ENCODE measurements around the gene ADGB. TPM values are rescaled to one million over a fixed set of nuclear protein-coding genes. Genes with fewer than 3 reads are reported as not detected.

Gene ADGB
- total and polyA plus RNA-seq, 7 experiments from 2014 or later: not detected

DNA sequence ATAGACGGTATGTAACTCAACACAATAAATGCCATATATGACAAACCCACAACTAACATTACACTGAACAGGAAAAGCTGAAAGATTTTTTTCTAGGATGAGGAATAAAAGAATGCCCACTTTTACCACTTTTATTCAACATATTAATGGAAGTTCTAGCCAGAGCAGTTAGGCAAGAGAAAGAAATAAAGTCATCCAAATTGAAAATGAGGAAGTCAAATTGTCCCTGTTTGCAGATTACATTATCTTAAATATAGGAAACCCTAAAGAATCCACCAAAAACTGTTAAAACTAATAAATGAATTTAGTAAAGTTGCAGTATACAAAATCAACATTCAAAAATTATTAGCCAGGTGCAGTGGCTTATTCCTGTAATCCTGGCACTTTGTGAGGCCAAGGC, 24.6 kb upstream of the ADGB start:
- no peaks in the 10 kb centered on the region for H3K27me3 ChIP-seq (ENCODE audit: control insufficient read depth in 2 of 2, insufficient read depth in 2 of 2, low read length in 2 of 2)
- Mint-ChIP-seq H3K36me3 (no peaks in the 10 kb centered on the region), H3K27ac (no peak overlapping the region), H3K4me1 (no peaks in the 10 kb centered on the region), H3K9me3 (peaks cover 0 to 34% (median 10%) of the 10 kb centered on the region in 11 donors), H3K27me3 (peaks cover 0 to 7% (median 0%) of the 10 kb centered on the region in 5 donors), H3K4me3 (no peak overlapping the region)
- ATAC-seq (no peak), DNase-seq (no peak)
- no peaks in the 10 kb centered on the region for H3K36me3 ChIP-seq (ENCODE audit: control insufficient read depth in 2 of 3, insufficient read depth in 3 of 3, low read length in 3 of 3)
- H3K4me1 ChIP-seq (ENCODE audit: control insufficient read depth in 2 of 2, insufficient read depth in 2 of 2, low read length in 2 of 2): no peaks in the 10 kb centered on the region
- ChIA-PET POLR2A (no interaction called here), CTCF (no interaction called here)
- intact Hi-C loops (cut with micrococcal nuclease): no loop called here
- no peak overlapping the region for H3K4me3 ChIP-seq (ENCODE audit: low read length)
- H3K27ac ChIP-seq (ENCODE audit: low read depth, low read length): no peak overlapping the region
- H3K9me3 ChIP-seq (ENCODE audit: control insufficient read depth in 2 of 3, low read length in 3 of 3): peaks cover 0 to 4% (median 0%) of the 10 kb centered on the region in 3 experiments

- intact Hi-C loops (cut with micrococcal nuclease): no loop called here
- H3K36me3 Mint-ChIP-seq: no peaks in the 10 kb centered on the region
- no peaks in the 10 kb centered on the region for H3K36me3 ChIP-seq (ENCODE audit: control insufficient read depth in 2 of 3, insufficient read depth in 3 of 3, low read length in 3 of 3)
- H3K4me1 Mint-ChIP-seq: no peaks in the 10 kb centered on the region
- CTCF ChIA-PET: no interaction called here
- POLR2A ChIA-PET: no interaction called here
- no peaks in the 10 kb centered on the region for H3K9me3 ChIP-seq (ENCODE audit: control insufficient read depth in 2 of 3, low read length in 3 of 3)
- no peak for DNase-seq
- H3K27me3 Mint-ChIP-seq: peaks cover 0 to 3% (median 0%) of the 10 kb centered on the region in 5 donors
- no peak overlapping the region for H3K27ac Mint-ChIP-seq
- no peaks in the 10 kb centered on the region for H3K4me1 ChIP-seq (ENCODE audit: control insufficient read depth in 2 of 2, insufficient read depth in 2 of 2, low read length in 2 of 2)
- peaks cover 0 to 21% (median 1%) of the 10 kb centered on the region in 11 donors for H3K9me3 Mint-ChIP-seq
- H3K27ac ChIP-seq (ENCODE audit: low read depth, low read length): no peak overlapping the region
- no peak overlapping the region for H3K4me3 Mint-ChIP-seq
- H3K27me3 ChIP-seq (ENCODE audit: control insufficient read depth in 2 of 2, insufficient read depth in 2 of 2, low read length in 2 of 2): no peaks in the 10 kb centered on the region
- ATAC-seq: no peak
- no peak overlapping the region for H3K4me3 ChIP-seq (ENCODE audit: low read length)
Measured at GRCh38 chr6:146578054-146578453, 20.7 kb upstream of the ADGB start.

DNA sequence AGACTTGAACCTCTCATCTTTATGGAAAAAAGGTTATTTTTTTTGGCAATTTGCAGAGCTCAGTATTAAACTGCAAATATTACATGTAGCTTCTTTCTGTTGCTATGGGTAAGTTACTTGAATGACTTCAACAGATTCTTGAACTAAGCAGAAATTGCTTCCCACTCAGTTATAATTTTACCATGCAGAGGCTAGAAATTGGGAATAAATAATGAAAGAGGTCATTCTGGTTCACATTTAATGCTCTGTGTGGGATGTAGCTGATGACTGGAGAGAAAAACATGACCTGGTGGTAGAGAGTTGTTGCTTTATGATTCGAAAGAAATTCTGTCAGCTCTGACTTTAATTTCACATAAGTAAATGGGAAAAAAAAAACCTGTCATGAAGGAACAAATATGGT, 16.8 kb upstream of the ADGB start:
- Histone ChIP-seq H3K27me3 (ENCODE audit: control insufficient read depth in 2 of 2, insufficient read depth in 2 of 2, low read length in 2 of 2) (no peaks in the 10 kb centered on the region), H3K36me3 (ENCODE audit: control insufficient read depth in 2 of 3, insufficient read depth in 3 of 3, low read length in 3 of 3) (no peaks in the 10 kb centered on the region), H3K4me1 (ENCODE audit: control insufficient read depth in 2 of 2, insufficient read depth in 2 of 2, low read length in 2 of 2) (no peaks in the 10 kb centered on the region), H3K9me3 (ENCODE audit: control insufficient read depth in 2 of 3, low read length in 3 of 3) (no peaks in the 10 kb centered on the region), H3K27ac (ENCODE audit: low read depth, low read length) (no peak overlapping the region), H3K4me3 (ENCODE audit: low read length) (no peak overlapping the region)
- Mint-ChIP-seq H3K4me3 (no peak overlapping the region), H3K27ac (no peak overlapping the region), H3K36me3 (no peaks in the 10 kb centered on the region), H3K27me3 (peaks cover 0 to 3% (median 0%) of the 10 kb centered on the region in 5 donors), H3K4me1 (no peaks in the 10 kb centered on the region), H3K9me3 (peaks cover 0 to 3% (median 0%) of the 10 kb centered on the region in 11 donors)
- no peak for DNase-seq
- intact Hi-C loops (cut with micrococcal nuclease): no loop called here
- no peak for ATAC-seq
- ChIA-PET CTCF (no interaction called here), POLR2A (no interaction called here)

DNA sequence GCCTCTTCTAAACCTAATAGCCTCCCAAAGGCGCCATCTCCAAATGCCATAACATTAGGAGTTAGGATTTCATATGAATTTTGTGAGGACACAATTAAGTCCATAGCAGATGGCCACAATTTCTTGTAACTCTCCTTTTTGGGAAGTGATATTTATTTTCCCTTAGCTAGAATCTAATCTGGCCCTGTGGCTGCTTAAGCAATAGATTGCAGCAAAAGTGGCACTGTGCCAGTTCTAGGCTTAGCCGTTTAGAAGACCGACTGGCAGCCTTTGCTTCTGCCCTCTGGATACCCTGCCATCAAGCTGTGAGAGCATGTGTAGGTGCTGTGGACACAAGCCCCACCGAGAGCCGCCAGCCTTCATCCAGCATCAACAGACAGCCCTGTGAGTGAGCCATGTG, 15.9 kb upstream of the ADGB start:
- POLR2A ChIA-PET: no interaction called here
- H3K9me3 Mint-ChIP-seq: peaks cover 0 to 3% (median 0%) of the 10 kb centered on the region in 11 donors
- DNase-seq (no peak), ATAC-seq (peak; percentile 63)
- peaks cover 0 to 3% (median 0%) of the 10 kb centered on the region in 5 donors for H3K27me3 Mint-ChIP-seq
- Histone ChIP-seq H3K4me3 (ENCODE audit: low read length) (no peak overlapping the region), H3K27me3 (ENCODE audit: control insufficient read depth in 2 of 2, insufficient read depth in 2 of 2, low read length in 2 of 2) (no peaks in the 10 kb centered on the region), H3K4me1 (ENCODE audit: control insufficient read depth in 2 of 2, insufficient read depth in 2 of 2, low read length in 2 of 2) (no peaks in the 10 kb centered on the region), H3K36me3 (ENCODE audit: control insufficient read depth in 2 of 3, insufficient read depth in 3 of 3, low read length in 3 of 3) (no peaks in the 10 kb centered on the region), H3K9me3 (ENCODE audit: control insufficient read depth in 2 of 3, low read length in 3 of 3) (no peaks in the 10 kb centered on the region), H3K27ac (ENCODE audit: low read depth, low read length) (no peak overlapping the region)
- H3K27ac Mint-ChIP-seq: no peak overlapping the region
- CTCF ChIA-PET: no interaction called here
- no peaks in the 10 kb centered on the region for H3K36me3 Mint-ChIP-seq
- H3K4me1 Mint-ChIP-seq: no peaks in the 10 kb centered on the region
- H3K4me3 Mint-ChIP-seq: no peak overlapping the region
- intact Hi-C loops (cut with micrococcal nuclease): no loop called here

DNA sequence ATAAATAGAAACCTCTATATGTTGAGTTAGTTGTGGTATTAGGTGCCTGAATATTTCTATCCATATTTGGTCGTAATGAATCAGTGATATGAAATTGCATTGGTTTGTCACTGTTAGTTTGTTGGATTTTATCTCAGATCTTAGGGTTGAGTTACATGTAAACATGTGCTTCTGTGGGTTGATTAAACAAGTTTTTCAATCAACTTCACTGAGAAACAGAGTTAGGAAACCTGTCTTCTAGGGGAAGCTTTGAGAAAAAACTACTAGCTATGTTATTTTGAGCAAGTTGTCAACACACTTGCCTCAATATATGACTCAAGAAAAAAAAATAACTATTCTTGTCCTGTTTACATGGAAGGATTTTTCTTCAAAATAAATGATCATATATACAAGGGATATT, 14.8 kb upstream of the ADGB start:
- no peaks in the 10 kb centered on the region for H3K4me1 Mint-ChIP-seq
- no peaks in the 10 kb centered on the region for H3K9me3 ChIP-seq (ENCODE audit: control insufficient read depth in 2 of 3, low read length in 3 of 3)
- H3K4me3 ChIP-seq (ENCODE audit: low read length): no peak overlapping the region
- peaks cover 0 to 3% (median 0%) of the 10 kb centered on the region in 5 donors for H3K27me3 Mint-ChIP-seq
- no peak overlapping the region for H3K27ac Mint-ChIP-seq
- H3K27me3 ChIP-seq (ENCODE audit: control insufficient read depth in 2 of 2, insufficient read depth in 2 of 2, low read length in 2 of 2): no peaks in the 10 kb centered on the region
- DNase-seq: no peak
- H3K9me3 Mint-ChIP-seq: peaks cover 0 to 3% (median 0%) of the 10 kb centered on the region in 11 donors
- H3K36me3 ChIP-seq (ENCODE audit: control insufficient read depth in 2 of 3, insufficient read depth in 3 of 3, low read length in 3 of 3): no peaks in the 10 kb centered on the region
- ChIA-PET CTCF (no interaction called here), POLR2A (no interaction called here)
- H3K36me3 Mint-ChIP-seq: no peaks in the 10 kb centered on the region
- no peak overlapping the region for H3K27ac ChIP-seq (ENCODE audit: low read depth, low read length)
- intact Hi-C loops (cut with micrococcal nuclease): no loop called here
- no peak overlapping the region for H3K4me3 Mint-ChIP-seq
- H3K4me1 ChIP-seq (ENCODE audit: control insufficient read depth in 2 of 2, insufficient read depth in 2 of 2, low read length in 2 of 2): no peaks in the 10 kb centered on the region
- ATAC-seq: peak; percentile 51

DNA sequence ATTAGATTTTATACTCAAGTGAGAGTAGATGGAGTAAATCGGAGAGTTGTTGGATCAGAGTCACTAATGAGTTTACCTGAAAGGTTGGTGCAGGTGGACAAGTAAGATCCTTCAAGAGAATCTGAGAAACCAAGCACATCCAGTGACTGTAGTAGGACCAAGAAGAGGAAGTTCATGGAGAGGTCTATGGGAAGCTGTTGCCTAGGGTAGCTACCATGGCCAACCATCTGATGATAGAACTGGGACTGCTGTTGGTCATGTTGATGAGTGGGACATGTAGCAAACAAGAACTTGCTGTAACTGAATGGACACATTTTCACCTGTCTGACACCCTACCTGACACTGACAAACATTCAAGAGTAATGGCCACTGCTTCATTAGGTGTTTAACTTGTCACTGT, 11.3 kb upstream of the ADGB start:
- peaks cover 0 to 2% (median 0%) of the 10 kb centered on the region in 5 donors for H3K27me3 Mint-ChIP-seq
- no peak overlapping the region for H3K27ac Mint-ChIP-seq
- Histone ChIP-seq H3K27ac (ENCODE audit: low read depth, low read length) (no peak overlapping the region), H3K4me3 (ENCODE audit: low read length) (no peak overlapping the region), H3K9me3 (ENCODE audit: control insufficient read depth in 2 of 3, low read length in 3 of 3) (no peaks in the 10 kb centered on the region), H3K4me1 (ENCODE audit: control insufficient read depth in 2 of 2, insufficient read depth in 2 of 2, low read length in 2 of 2) (no peaks in the 10 kb centered on the region), H3K27me3 (ENCODE audit: control insufficient read depth in 2 of 2, insufficient read depth in 2 of 2, low read length in 2 of 2) (no peaks in the 10 kb centered on the region), H3K36me3 (ENCODE audit: control insufficient read depth in 2 of 3, insufficient read depth in 3 of 3, low read length in 3 of 3) (no peaks in the 10 kb centered on the region)
- no peaks in the 10 kb centered on the region for H3K4me1 Mint-ChIP-seq
- intact Hi-C loops (cut with micrococcal nuclease): no loop called here
- peak; percentile 53 for ATAC-seq
- ChIA-PET CTCF (no interaction called here), POLR2A (no interaction called here)
- no peak overlapping the region for H3K4me3 Mint-ChIP-seq
- DNase-seq: no peak
- no peaks in the 10 kb centered on the region for H3K36me3 Mint-ChIP-seq
- H3K9me3 Mint-ChIP-seq: no peaks in the 10 kb centered on the region

DNA sequence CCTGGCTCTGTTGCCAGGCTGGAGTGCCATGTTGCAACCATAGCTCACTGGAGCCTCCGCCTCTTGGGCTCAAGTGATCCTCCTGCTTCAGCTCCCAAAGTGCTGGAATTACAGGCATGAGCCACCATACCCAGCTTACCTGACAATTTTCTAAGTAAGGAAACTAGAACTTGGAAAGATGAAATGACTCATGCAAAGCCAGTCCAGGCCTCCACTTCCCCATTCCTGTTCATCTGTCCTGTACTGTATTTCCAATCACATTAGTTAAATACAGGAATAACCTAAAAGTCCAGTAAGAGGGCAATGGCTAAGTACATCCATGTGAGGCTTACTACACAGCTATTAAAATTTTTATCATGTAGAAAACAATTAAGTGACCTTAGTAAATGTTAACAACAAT, 8.3 kb upstream of the ADGB start:
- H3K4me3 Mint-ChIP-seq: no peak overlapping the region
- H3K4me1 ChIP-seq (ENCODE audit: control insufficient read depth in 2 of 2, insufficient read depth in 2 of 2, low read length in 2 of 2): no peaks in the 10 kb centered on the region
- no peak for DNase-seq
- no peaks in the 10 kb centered on the region for H3K9me3 Mint-ChIP-seq
- H3K27me3 Mint-ChIP-seq: peaks cover 0 to 14% (median 4%) of the 10 kb centered on the region in 5 donors
- H3K4me3 ChIP-seq (ENCODE audit: low read length): no peak overlapping the region
- H3K27ac ChIP-seq (ENCODE audit: low read depth, low read length): no peak overlapping the region
- POLR2A ChIA-PET: no interaction called here
- H3K4me1 Mint-ChIP-seq: no peaks in the 10 kb centered on the region
- no peak overlapping the region for H3K27ac Mint-ChIP-seq
- H3K36me3 Mint-ChIP-seq: no peaks in the 10 kb centered on the region
- no peaks in the 10 kb centered on the region for H3K36me3 ChIP-seq (ENCODE audit: control insufficient read depth in 2 of 3, insufficient read depth in 3 of 3, low read length in 3 of 3)
- intact Hi-C loops (cut with micrococcal nuclease): no loop called here
- ATAC-seq: no peak
- CTCF ChIA-PET: interaction anchor here (0.7 kb wide), 1 partner anchor 828 kb away, joined by 4 read pairs; no protein-coding TSS in a partner anchor
- H3K27me3 ChIP-seq (ENCODE audit: control insufficient read depth in 2 of 2, insufficient read depth in 2 of 2, low read length in 2 of 2): no peaks in the 10 kb centered on the region
- no peaks in the 10 kb centered on the region for H3K9me3 ChIP-seq (ENCODE audit: control insufficient read depth in 2 of 3, low read length in 3 of 3)

All from naive thymus-derived CD4-positive, alpha-beta T cell (primary cell).